Keratinocyte (primary cell): ENCODE results near the gene ERBIN. TPM values are rescaled to one million over a fixed set of nuclear protein-coding genes. Genes with fewer than 3 reads are reported as not detected.

Source experiments
- DNase-seq: peaks from one replicate; pipeline ENCODE4 v3.0.0-alpha.2; 2011; ENCODE audit warnings: low read depth, missing footprints, low spot score
- FAIRE-seq: peaks from 2 replicates; lab custom pipeline; 2011; peaks lifted over from hg19 to GRCh38; lab: Jason Lieb, UNC
- H2AFZ ChIP-seq: 2 replicates; pipeline ENCODE4 v1.6.0; 2012; ENCODE audit warnings: low read length, control low read depth, inconsistent platforms; ENCODE audit not compliant: control insufficient read depth
- H3K27ac ChIP-seq: 2 replicates; pipeline ENCODE4 v1.5.1; 2011; ENCODE audit warnings: low read length; ENCODE audit not compliant: control insufficient read depth, insufficient read depth
- H3K27me3 ChIP-seq: 3 replicates; pipeline ENCODE4 v1.6.0; 2011; ENCODE audit warnings: low read length; ENCODE audit not compliant: control insufficient read depth, insufficient read depth; ENCODE audit errors: extremely low read depth
- H3K36me3 ChIP-seq, 2 experiments: 2 replicates in 1 of 2; 3 replicates in 1 of 2; pipeline ENCODE4 v1.5.1; 2011; ENCODE audit warnings: low read length in 2 of 2, mild to moderate bottlenecking in 1 of 2; ENCODE audit not compliant: control insufficient read depth in 2 of 2, insufficient read depth in 2 of 2; ENCODE audit errors: extremely low read depth in 1 of 2
- H3K4me1 ChIP-seq: 3 replicates; pipeline ENCODE4 v1.5.1; 2011; ENCODE audit warnings: low read length; ENCODE audit not compliant: control insufficient read depth, insufficient read depth; ENCODE audit errors: extremely low read depth
- H3K4me2 ChIP-seq: 3 replicates; pipeline ENCODE4 v1.6.0; 2011; ENCODE audit warnings: low read depth, low read length; ENCODE audit not compliant: control insufficient read depth, insufficient read depth; ENCODE audit errors: extremely low read depth
- H3K4me3 ChIP-seq, 3 experiments: fragments of 200-600 bp in 1 of 3; sonication (generic) in 1 of 3; 2 replicates in 2 of 3; 3 replicates in 1 of 3; pipeline ENCODE4 v1.5.1; 2011 to 2016; ENCODE audit warnings: low read length in 3 of 3, mild to moderate bottlenecking in 3 of 3, control low read depth in 2 of 3, inconsistent platforms in 1 of 3, low read depth in 1 of 3, mixed read lengths in 1 of 3, mixed run types in 1 of 3, moderate library complexity in 1 of 3; ENCODE audit not compliant: control insufficient read depth in 2 of 3, insufficient read depth in 2 of 3; ENCODE audit errors: extremely low read depth in 1 of 3
- H3K79me2 ChIP-seq: 2 replicates; pipeline ENCODE4 v1.6.0; 2012; ENCODE audit warnings: low read length; ENCODE audit not compliant: control insufficient read depth, insufficient read depth
- H3K9ac ChIP-seq: 3 replicates; pipeline ENCODE4 v1.6.0; 2011; ENCODE audit warnings: low read length; ENCODE audit not compliant: control insufficient read depth, insufficient read depth; ENCODE audit errors: extremely low read depth
- H3K9me1 ChIP-seq: 3 replicates; pipeline ENCODE4 v1.6.0; 2011; ENCODE audit warnings: low read length; ENCODE audit not compliant: control insufficient read depth, insufficient read depth; ENCODE audit errors: extremely low read depth
- H3K9me3 ChIP-seq: 2 replicates; pipeline ENCODE4 v1.5.1; 2012; ENCODE audit warnings: low read depth, low read length; ENCODE audit not compliant: control insufficient read depth
- H4K20me1 ChIP-seq: 3 replicates; pipeline ENCODE4 v1.6.0; 2011; ENCODE audit warnings: low read length; ENCODE audit not compliant: control insufficient read depth, insufficient read depth; ENCODE audit errors: extremely low read depth
- CTCF ChIP-seq, 3 experiments: IDR thresholded peaks in 1 of 3; conservative IDR thresholded peaks in 1 of 3; optimal IDR thresholded peaks in 1 of 3; 2 replicates in 2 of 3; 3 replicates in 1 of 3; pipeline versions ENCODE3 to v1.5.1; 2011; ENCODE audit warnings: low read length in 3 of 3, mild to moderate bottlenecking in 3 of 3, moderate library complexity in 2 of 3, control low read depth in 1 of 3, inconsistent platforms in 1 of 3; ENCODE audit not compliant: insufficient read depth in 2 of 3; ENCODE audit errors: extremely low read depth in 1 of 3
- EZH2 ChIP-seq: IDR thresholded peaks from one replicate; pipeline ENCODE4 v1.6.1; 2012; ENCODE audit warnings: inconsistent platforms, mild to moderate bottlenecking, low read length, moderate library complexity
- dilution Hi-C: fragments of 300-500 bp; cut with MboI; formaldehyde crosslinking; loops from one replicate; pipeline ENCODE4 v1.7.0; 2020; ENCODE audit warnings: low sequenced_read_pairs; ENCODE audit not compliant: extremely low pct_ligation_motif_present
- polyA plus RNA-seq, 5 experiments: library from polyadenylated mRNA; depleted of rRNA in 3 of 5; stranded (reverse) in 3 of 5; stranded (forward) in 1 of 5; unstranded in 1 of 5; fragments of >200 nt; gene quantifications; 1 replicate in 1 of 5; 2 replicates in 3 of 5; 3 replicates in 1 of 5; pipeline versions ENCODE4 v1.2.1 to v1.2.3, GENCODE V29; 2011 to 2012; ENCODE audit warnings: missing spikeins in 2 of 5, low read depth in 1 of 5, low replicate concordance in 1 of 5

Gene ERBIN
- polyA plus RNA-seq, 1 donor (not counting 4 experiments of a cell fraction or from before 2014, with no cell fraction given): 30.6 TPM

GRCh38 chr5:65978251-65978650 lies 51.9 kb downstream of the ERBIN start:
- no peak overlapping the region for H3K4me3 ChIP-seq
- TF ChIP-seq EZH2 (no peak), CTCF (optimal IDR thresholded peaks at IDR 0.05 in 1 of 3, IDR thresholded peaks at IDR 0.05 in 1 of 3, conservative IDR thresholded peaks at IDR 0.05 in 1 of 3; ENCODE audit: extremely low read depth in 1 of 3, insufficient read depth in 2 of 3, low read length in 3 of 3) (no peak)
- no peaks in the 10 kb centered on the region for H3K27me3 ChIP-seq
- H3K79me2 ChIP-seq: peaks cover 80% of the 10 kb centered on the region
- H2AFZ ChIP-seq: no peak overlapping the region
- FAIRE-seq (no peak), DNase-seq (no peak)
- no peak overlapping the region for H3K27ac ChIP-seq
- H3K36me3 ChIP-seq: peaks cover 0 to 1% of the 10 kb centered on the region in 2 experiments
- H4K20me1 ChIP-seq: no peaks in the 10 kb centered on the region
- H3K9me3 ChIP-seq: no peaks in the 10 kb centered on the region
- H3K4me1 ChIP-seq: peaks cover 2% of the 10 kb centered on the region
- dilution Hi-C loops: no loop called here
- no peak overlapping the region for H3K4me2 ChIP-seq
- no peaks in the 10 kb centered on the region for H3K9me1 ChIP-seq
- no peak overlapping the region for H3K9ac ChIP-seq

- no peak for DNase-seq
- Histone ChIP-seq H3K27ac (no peak overlapping the region), H3K27me3 (no peaks in the 10 kb centered on the region), H3K9me3 (no peaks in the 10 kb centered on the region), H2AFZ (no peak overlapping the region), H3K36me3 (peaks cover 0 to 3% of the 10 kb centered on the region in 2 experiments), H3K4me3 (no peak overlapping the region), H3K79me2 (peaks cover 81% of the 10 kb centered on the region), H4K20me1 (peaks cover 10% of the 10 kb centered on the region), H3K4me2 (no peak overlapping the region), H3K9me1 (no peaks in the 10 kb centered on the region), H3K9ac (no peak overlapping the region), H3K4me1 (peaks cover 7% of the 10 kb centered on the region)
- dilution Hi-C loops: no loop called here
- FAIRE-seq: no peak
- TF ChIP-seq EZH2: no peak
- TF ChIP-seq CTCF (optimal IDR thresholded peaks at IDR 0.05 in 1 of 3, IDR thresholded peaks at IDR 0.05 in 1 of 3, conservative IDR thresholded peaks at IDR 0.05 in 1 of 3; ENCODE audit: extremely low read depth in 1 of 3, insufficient read depth in 2 of 3, low read length in 3 of 3): no peak
These were observed 55.2 kb downstream of the ERBIN start for GRCh38 chr5:65981548-65981947.
